Liver (tissue), 9 donors: ENCODE results near the gene CABCOCO1. TPM values are rescaled to one million over a fixed set of nuclear protein-coding genes. Genes with fewer than 3 reads are reported as not detected.

Experiments
- DNase-seq: peaks from one replicate; pipeline ENCODE4 v3.0.0-alpha.2; 2017; ENCODE audit warnings: low spot score
- H3K27ac ChIP-seq, 2 donors: one replicate each; pipeline ENCODE4 v1.7.0; 2013; ENCODE audit warnings: inconsistent platforms in 2 of 2, low read length in 2 of 2, control low read depth in 1 of 2, low read depth in 1 of 2, mild to moderate bottlenecking in 1 of 2
- H3K27me3 ChIP-seq, 4 donors: one replicate each; pipeline versions ENCODE4 v1.6.1 to v1.7.0; 2013; ENCODE audit warnings: low read length in 3 of 4, inconsistent platforms in 1 of 4, mild to moderate bottlenecking in 1 of 4, moderate library complexity in 1 of 4; ENCODE audit not compliant: control insufficient read depth in 4 of 4, insufficient read depth in 4 of 4
- H3K36me3 ChIP-seq, 4 donors: one replicate each; pipeline versions ENCODE4 v1.6.1 to v1.7.0; 2013; ENCODE audit warnings: low read length in 3 of 4, mild to moderate bottlenecking in 3 of 4, low read depth in 1 of 4, moderate library complexity in 1 of 4; ENCODE audit not compliant: control insufficient read depth in 4 of 4, insufficient read depth in 3 of 4
- H3K4me1 ChIP-seq, 4 donors: one replicate each; pipeline versions ENCODE4 v1.6.1 to v1.7.0; 2013; ENCODE audit warnings: low read length in 3 of 4, mild to moderate bottlenecking in 3 of 4, moderate library complexity in 1 of 4; ENCODE audit not compliant: control insufficient read depth in 4 of 4, insufficient read depth in 4 of 4
- H3K4me3 ChIP-seq, 3 donors: one replicate each; pipeline versions ENCODE4 v1.6.1 to v1.7.0; 2013; ENCODE audit warnings: low read length in 3 of 3, control low read depth in 1 of 3, low read depth in 1 of 3, mild to moderate bottlenecking in 1 of 3
- H3K9ac ChIP-seq, 2 donors: one replicate each; pipeline ENCODE4 v1.7.0; 2013; ENCODE audit warnings: low read length in 2 of 2, mild to moderate bottlenecking in 2 of 2, moderate library complexity in 2 of 2, control low read depth in 1 of 2, low read depth in 1 of 2
- H3K9me3 ChIP-seq, 4 donors: one replicate each; pipeline versions ENCODE4 v1.6.1 to v1.7.0; 2013; ENCODE audit warnings: low read length in 3 of 4; ENCODE audit not compliant: control insufficient read depth in 4 of 4
- ATF3 ChIP-seq: IDR thresholded peaks from 2 replicates; pipeline ENCODE4 v1.6.1; 2016; ENCODE audit warnings: antibody characterized with exemption
- CTCF ChIP-seq: fragments of 150-350 bp; IDR thresholded peaks from 2 replicates; pipeline ENCODE4 v1.5.1; 2017; ENCODE audit warnings: improper control_type of control experiment, low read depth, low read length; ENCODE audit not compliant: missing input control
- EGR1 ChIP-seq, 2 donors: IDR thresholded peaks; 2 replicates each; pipeline ENCODE4 v1.6.1; 2016 to 2018; ENCODE audit warnings: antibody characterized with exemption in 2 of 2, low read depth in 2 of 2
- FOXA1 ChIP-seq: IDR thresholded peaks from 2 replicates; pipeline ENCODE4 v1.6.1; 2016; ENCODE audit warnings: antibody characterized with exemption
- FOXA2 ChIP-seq: IDR thresholded peaks from 2 replicates; pipeline ENCODE4 v1.6.1; 2016; ENCODE audit warnings: antibody characterized with exemption
- GABPA ChIP-seq, 2 donors: IDR thresholded peaks in 1 of 2; conservative IDR thresholded peaks in 1 of 2; 2 replicates each; pipeline ENCODE4 v1.6.1; 2016; ENCODE audit warnings: antibody characterized with exemption in 2 of 2, mild to moderate bottlenecking in 1 of 2, moderate library complexity in 1 of 2
- HNF4A ChIP-seq, 2 donors: conservative IDR thresholded peaks; 2 replicates each; pipeline ENCODE4 v1.6.1; 2016; ENCODE audit warnings: antibody characterized with exemption in 2 of 2, mild to moderate bottlenecking in 2 of 2
- HNF4G ChIP-seq: IDR thresholded peaks from 2 replicates; pipeline ENCODE4 v1.6.1; 2016; ENCODE audit warnings: antibody characterized with exemption
- JUND ChIP-seq, 2 donors: IDR thresholded peaks; 2 replicates each; pipeline ENCODE4 v1.6.1; 2016; ENCODE audit warnings: antibody characterized with exemption in 2 of 2
- NR2F2 ChIP-seq: IDR thresholded peaks from 2 replicates; pipeline ENCODE4 v1.6.1; 2016; ENCODE audit warnings: antibody characterized with exemption
- RAD21 ChIP-seq, 2 donors: IDR thresholded peaks; 2 replicates each; pipeline ENCODE4 v1.6.1; 2016; ENCODE audit warnings: antibody characterized with exemption in 2 of 2, mild to moderate bottlenecking in 2 of 2
- RXRA ChIP-seq, 2 donors: IDR thresholded peaks; 2 replicates each; pipeline ENCODE4 v1.6.1; 2017 to 2018; ENCODE audit warnings: antibody characterized with exemption in 2 of 2, mild to moderate bottlenecking in 1 of 2
- SP1 ChIP-seq: IDR thresholded peaks from 2 replicates; pipeline ENCODE4 v1.6.1; 2018; ENCODE audit warnings: antibody characterized with exemption, mild to moderate bottlenecking
- TAF1 ChIP-seq: conservative IDR thresholded peaks from 2 replicates; pipeline ENCODE4 v1.6.1; 2016; ENCODE audit warnings: antibody characterized with exemption, mild to moderate bottlenecking
- WGBS: extraction: QIAGEN DNeasy Blood & Tissue Kit; methylation state at CpG from one replicate; pipeline ENCODE4 v1.1.7; 2013; 5-methylcytosine and 5-hydroxymethylcytosine counted together
- polyA plus RNA-seq, 2 donors: library from polyadenylated mRNA; stranded (reverse) in 1 of 2; unstranded in 1 of 2; fragments of 200-250 nt in 1 of 2; fragments of >200 nt in 1 of 2; fragmentation: Nextera tagmentation in 1 of 2; extraction: Ambion mirVana in 1 of 2; gene quantifications; one replicate each; pipeline versions ENCODE4 v1.2.1 to v1.2.3, GENCODE V29; 2013 to 2015
- total RNA-seq, 2 donors: library from RNA; depleted of rRNA; stranded (reverse); fragments of >200 nt; gene quantifications; one replicate each; pipeline ENCODE4 v1.2.3, GENCODE V29; 2014
- TF ChIP-seq, protein P1 (sequence below): IDR thresholded peaks from 2 replicates; pipeline ENCODE4 v1.6.1; 2016; ENCODE audit warnings: antibody characterized with exemption, mild to moderate bottlenecking
- TF ChIP-seq, protein P2 (sequence below): IDR thresholded peaks from 2 replicates; pipeline ENCODE4 v1.6.1; 2016; ENCODE audit warnings: antibody characterized with exemption
- TF ChIP-seq, protein P3 (sequence below): IDR thresholded peaks from 2 replicates; pipeline ENCODE4 v1.6.1; 2016; ENCODE audit warnings: antibody characterized with exemption
- donor health status: healthy.
- donor health status: healthy.
- donor health status: healthy.
- donor health status: healthy.
- donor health status: healthy.

Gene CABCOCO1
- total and polyA plus RNA-seq, 4 donors, result 0.09 to 0.20 TPM; not detected in 2

GRCh38 chr10:61744469-61744868 lies 81.7 kb downstream of the CABCOCO1 start (continued):
- TF ChIP-seq ATF3, result no peak
- no peak for TF ChIP-seq RXRA (IDR thresholded peaks at IDR 0.05)
- no peak for TF ChIP-seq FOXA2
- no peak for TF ChIP-seq HNF4G
- no peak for TF ChIP-seq GABPA (IDR thresholded peaks at IDR 0.05 in 1 of 2, conservative IDR thresholded peaks at IDR 0.05 in 1 of 2)

DNA sequence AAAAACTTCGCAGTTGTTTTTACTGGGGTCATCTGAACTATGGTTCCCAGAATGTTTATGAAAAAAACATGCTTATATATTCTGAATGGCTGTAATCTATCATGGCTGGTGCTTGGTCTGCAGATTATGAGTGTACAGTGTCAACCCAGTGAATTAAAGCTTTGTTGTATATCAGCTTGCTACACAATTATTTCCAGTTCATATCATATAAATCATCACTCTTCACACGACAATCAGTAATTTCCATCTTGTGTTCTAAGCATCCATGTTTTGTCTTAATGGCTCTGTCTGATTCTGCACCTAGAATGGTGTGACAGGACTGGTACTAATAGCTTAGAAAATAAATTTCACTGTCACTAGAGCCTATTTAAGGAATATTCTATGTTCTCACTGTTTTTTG lies 83.6 kb downstream of the CABCOCO1 start:
- TF ChIP-seq SP1 (no peak), FOXA2 (no peak), TAF1 (no peak), GABPA (IDR thresholded peaks at IDR 0.05 in 1 of 2, conservative IDR thresholded peaks at IDR 0.05 in 1 of 2) (no peak)
- TF ChIP-seq, protein P1, sequence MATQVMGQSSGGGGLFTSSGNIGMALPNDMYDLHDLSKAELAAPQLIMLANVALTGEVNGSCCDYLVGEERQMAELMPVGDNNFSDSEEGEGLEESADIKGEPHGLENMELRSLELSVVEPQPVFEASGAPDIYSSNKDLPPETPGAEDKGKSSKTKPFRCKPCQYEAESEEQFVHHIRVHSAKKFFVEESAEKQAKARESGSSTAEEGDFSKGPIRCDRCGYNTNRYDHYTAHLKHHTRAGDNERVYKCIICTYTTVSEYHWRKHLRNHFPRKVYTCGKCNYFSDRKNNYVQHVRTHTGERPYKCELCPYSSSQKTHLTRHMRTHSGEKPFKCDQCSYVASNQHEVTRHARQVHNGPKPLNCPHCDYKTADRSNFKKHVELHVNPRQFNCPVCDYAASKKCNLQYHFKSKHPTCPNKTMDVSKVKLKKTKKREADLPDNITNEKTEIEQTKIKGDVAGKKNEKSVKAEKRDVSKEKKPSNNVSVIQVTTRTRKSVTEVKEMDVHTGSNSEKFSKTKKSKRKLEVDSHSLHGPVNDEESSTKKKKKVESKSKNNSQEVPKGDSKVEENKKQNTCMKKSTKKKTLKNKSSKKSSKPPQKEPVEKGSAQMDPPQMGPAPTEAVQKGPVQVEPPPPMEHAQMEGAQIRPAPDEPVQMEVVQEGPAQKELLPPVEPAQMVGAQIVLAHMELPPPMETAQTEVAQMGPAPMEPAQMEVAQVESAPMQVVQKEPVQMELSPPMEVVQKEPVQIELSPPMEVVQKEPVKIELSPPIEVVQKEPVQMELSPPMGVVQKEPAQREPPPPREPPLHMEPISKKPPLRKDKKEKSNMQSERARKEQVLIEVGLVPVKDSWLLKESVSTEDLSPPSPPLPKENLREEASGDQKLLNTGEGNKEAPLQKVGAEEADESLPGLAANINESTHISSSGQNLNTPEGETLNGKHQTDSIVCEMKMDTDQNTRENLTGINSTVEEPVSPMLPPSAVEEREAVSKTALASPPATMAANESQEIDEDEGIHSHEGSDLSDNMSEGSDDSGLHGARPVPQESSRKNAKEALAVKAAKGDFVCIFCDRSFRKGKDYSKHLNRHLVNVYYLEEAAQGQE, result no peak
- TF ChIP-seq, protein P2, sequence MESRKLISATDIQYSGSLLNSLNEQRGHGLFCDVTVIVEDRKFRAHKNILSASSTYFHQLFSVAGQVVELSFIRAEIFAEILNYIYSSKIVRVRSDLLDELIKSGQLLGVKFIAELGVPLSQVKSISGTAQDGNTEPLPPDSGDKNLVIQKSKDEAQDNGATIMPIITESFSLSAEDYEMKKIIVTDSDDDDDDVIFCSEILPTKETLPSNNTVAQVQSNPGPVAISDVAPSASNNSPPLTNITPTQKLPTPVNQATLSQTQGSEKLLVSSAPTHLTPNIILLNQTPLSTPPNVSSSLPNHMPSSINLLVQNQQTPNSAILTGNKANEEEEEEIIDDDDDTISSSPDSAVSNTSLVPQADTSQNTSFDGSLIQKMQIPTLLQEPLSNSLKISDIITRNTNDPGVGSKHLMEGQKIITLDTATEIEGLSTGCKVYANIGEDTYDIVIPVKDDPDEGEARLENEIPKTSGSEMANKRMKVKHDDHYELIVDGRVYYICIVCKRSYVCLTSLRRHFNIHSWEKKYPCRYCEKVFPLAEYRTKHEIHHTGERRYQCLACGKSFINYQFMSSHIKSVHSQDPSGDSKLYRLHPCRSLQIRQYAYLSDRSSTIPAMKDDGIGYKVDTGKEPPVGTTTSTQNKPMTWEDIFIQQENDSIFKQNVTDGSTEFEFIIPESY, result no peak
- DNase-seq, result no peak
- Histone ChIP-seq H3K27me3 (no peaks in the 10 kb centered on the region), H3K27ac (no peak overlapping the region), H3K36me3 (no peaks in the 10 kb centered on the region), H3K9me3 (peaks cover 0 to 3% (median 0%) of the 10 kb centered on the region in 4 donors), H3K4me1 (no peaks in the 10 kb centered on the region), H3K4me3 (no peak overlapping the region), H3K9ac (no peak overlapping the region)
- 92% methylated on average over 2 of the region's 2 CpGs for WGBS

DNA sequence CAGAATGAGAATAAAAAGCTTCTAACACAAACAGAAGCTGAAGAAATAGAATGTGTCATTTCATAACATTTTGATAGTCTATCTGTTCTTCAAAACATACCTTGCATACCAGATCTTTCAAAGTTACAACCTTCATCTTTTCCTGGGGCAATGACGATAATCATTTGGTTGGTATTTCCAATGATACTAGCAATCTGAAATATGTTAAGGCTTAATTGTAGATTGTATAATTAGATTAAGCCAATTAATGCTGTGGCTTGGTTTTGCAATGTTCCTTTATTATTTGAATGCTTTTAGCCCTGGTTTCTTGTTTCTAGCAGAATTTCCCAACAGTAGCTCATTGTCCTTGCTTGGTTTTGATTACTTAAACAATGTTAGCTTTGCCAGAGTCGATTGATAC lies 84.6 kb downstream of the CABCOCO1 start:
- H3K9me3 ChIP-seq, result peaks cover 0 to 3% (median 0%) of the 10 kb centered on the region in 4 donors
- H3K9ac ChIP-seq, result no peak overlapping the region
- no peak overlapping the region for H3K4me3 ChIP-seq
- H3K27me3 ChIP-seq, result no peaks in the 10 kb centered on the region
- WGBS, result 67% methylated on average over 2 of the region's 2 CpGs
- no peak overlapping the region for H3K27ac ChIP-seq
- TF ChIP-seq ATF3 (no peak), EGR1 (IDR thresholded peaks at IDR 0.05; ENCODE audit: low read depth in 2 of 2) (no peak), GABPA (IDR thresholded peaks at IDR 0.05 in 1 of 2, conservative IDR thresholded peaks at IDR 0.05 in 1 of 2) (no peak), RXRA (IDR thresholded peaks at IDR 0.05) (no peak), HNF4A (conservative IDR thresholded peaks at IDR 0.05) (no peak), FOXA1 (no peak), FOXA2 (no peak), TAF1 (no peak), NR2F2 (no peak), CTCF (no peak), JUND (IDR thresholded peaks at IDR 0.05) (no peak), SP1 (no peak), RAD21 (IDR thresholded peaks at IDR 0.05) (no peak)
- TF ChIP-seq, protein P3, sequence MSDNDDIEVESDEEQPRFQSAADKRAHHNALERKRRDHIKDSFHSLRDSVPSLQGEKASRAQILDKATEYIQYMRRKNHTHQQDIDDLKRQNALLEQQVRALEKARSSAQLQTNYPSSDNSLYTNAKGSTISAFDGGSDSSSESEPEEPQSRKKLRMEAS, result no peak
- TF ChIP-seq, protein P2, result no peak
- H3K36me3 ChIP-seq, result no peaks in the 10 kb centered on the region
- no peak for DNase-seq
- peaks cover 0 to 4% (median 0%) of the 10 kb centered on the region in 4 donors for H3K4me1 ChIP-seq
